Measurements from ENCODE around the gene PRSS23.
A peak's percentile ranks its signal among the peaks of the same experiment; 100 is the strongest.
"Not testable (repeated sequence)": the region's sequence is repeated elsewhere in the genome, so short reads cannot be mapped to it uniquely, and the experiment has no call there.

PRSS23 gene, protein sequence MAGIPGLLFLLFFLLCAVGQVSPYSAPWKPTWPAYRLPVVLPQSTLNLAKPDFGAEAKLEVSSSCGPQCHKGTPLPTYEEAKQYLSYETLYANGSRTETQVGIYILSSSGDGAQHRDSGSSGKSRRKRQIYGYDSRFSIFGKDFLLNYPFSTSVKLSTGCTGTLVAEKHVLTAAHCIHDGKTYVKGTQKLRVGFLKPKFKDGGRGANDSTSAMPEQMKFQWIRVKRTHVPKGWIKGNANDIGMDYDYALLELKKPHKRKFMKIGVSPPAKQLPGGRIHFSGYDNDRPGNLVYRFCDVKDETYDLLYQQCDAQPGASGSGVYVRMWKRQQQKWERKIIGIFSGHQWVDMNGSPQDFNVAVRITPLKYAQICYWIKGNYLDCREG

DNA sequence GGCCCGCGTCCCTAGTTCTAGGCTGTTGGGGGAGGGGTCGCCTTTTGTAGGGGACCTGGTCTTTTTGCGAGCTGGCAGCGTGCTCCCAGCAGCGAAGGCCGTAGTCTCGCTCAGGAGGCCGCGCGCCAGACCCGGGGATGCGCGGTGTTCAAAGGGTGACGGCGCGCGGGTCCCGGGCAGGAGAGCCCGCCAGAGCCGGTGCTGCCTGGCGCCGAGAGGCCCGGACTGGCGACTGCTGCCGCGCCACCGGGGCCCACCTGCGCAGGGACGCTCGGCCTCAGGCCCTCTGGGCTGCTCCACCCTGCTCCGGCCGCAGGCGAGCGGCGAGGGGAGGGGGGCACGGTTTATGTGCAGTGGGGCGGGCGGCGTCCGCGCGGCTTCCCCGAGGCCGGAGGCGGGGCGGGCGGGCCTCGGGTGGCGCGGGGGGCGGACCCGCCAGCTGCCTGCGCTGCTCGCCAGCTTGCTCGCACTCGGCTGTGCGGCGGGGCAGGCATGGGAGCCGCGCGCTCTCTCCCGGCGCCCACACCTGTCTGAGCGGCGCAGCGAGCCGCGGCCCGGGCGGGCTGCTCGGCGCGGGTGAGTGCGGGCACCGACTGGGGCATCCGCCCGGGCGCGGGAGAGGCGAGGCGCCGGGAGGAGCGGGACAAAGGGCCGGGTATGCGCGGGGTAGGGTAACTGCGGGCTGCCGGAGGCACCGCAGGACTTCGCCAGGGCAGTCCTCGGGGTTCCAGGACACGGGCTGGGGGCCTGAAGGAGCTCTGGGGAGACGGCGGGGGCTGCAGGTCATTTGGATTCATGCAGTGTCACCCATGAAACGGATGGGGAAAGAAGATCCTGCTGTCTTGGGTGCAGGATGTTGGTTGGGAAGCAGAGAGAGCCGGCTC is at the start of gene PRSS23:
PRSS23 (plus strand) TSS at position 467 of the 884 bp plus-strand sequence. CDS start 7,102 bp downstream, outside the sequence.
- no peak for DNase-seq (ENCODE audit: low read depth in 2 of 2)

DNA sequence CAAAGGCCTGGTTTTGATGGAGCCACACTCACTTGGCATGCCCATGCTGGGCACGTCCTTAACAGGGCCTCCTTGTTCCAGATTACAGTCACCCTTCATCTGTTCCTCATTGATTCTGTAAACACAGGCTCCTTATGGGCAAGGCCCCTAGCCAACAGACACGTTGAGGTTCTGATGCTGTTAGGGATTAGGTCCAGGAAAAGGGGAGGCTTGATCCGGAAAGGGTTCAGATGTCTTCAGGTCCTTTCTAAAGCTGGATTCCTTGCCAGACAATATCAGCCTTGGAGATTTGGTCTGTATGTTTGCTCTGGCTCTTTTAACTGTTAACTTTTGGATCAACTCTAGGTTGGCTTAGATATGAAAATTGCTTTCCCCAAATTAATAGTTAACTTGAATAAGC is 46.9 kb upstream of the PRSS23 start:
- DNase-seq (ENCODE audit: low read depth in 2 of 2): no peak

DNA sequence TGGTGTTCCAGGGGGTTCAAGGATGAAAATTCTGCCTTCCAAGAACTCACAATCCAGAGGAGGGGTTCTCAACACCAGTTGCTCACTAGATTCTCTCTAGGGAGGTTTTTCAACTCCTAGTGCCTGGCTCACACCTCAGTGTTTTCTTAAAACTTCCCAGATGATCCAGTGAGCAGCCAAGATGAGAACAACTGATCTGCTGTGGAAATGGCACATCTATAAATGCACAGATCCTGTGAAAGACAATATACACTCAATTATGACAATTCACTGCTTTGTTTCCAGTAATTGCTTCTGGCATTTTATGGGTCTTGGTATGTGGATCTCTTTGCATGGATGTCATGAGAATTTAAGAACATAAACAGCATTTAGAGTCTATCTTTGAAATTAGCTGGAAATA is 45.2 kb upstream of the PRSS23 start:
- DNase-seq (ENCODE audit: low read depth in 2 of 2): no peak

DNA sequence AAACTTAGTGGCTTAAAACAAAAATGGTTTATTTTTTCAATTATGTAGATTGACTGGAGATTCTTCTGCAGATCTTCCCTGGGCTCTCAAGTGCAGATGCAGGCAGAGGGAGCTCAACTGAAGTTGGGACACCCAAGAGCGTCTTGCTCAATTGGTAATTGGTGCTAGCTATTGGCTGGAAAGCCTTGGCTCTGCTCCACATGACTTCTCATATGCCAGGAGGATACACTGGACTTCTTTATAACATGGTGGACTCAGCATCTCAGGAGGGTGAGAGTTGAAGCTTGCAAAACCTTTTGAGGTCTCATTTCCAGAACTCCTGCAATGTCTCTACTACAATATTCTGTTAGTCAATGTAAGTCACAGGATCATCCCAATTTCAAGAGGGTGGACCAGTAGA is 42.2 kb upstream of the PRSS23 start:
- no peak for DNase-seq (ENCODE audit: low read depth in 2 of 2)

DNA sequence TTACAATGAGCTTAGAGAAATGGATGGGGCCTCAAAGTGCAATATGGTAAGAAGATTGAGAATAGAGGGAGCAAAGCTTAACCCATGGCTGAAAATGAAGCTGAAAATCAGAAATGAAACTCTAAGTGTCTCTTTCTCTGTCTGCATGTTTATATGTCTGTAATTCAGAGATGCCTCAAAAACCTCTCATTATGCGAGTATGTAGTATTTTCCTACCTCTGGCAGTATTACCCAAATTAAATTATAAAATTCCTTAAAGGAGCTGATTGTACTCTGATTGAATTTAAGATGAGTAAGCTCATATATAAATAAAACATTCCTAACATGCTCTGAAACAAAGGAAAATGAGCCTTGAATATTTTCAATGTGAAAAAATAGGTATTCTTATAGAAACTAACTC is 39.8 kb upstream of the PRSS23 start:
- no peak for DNase-seq (ENCODE audit: low read depth in 2 of 2)

DNA sequence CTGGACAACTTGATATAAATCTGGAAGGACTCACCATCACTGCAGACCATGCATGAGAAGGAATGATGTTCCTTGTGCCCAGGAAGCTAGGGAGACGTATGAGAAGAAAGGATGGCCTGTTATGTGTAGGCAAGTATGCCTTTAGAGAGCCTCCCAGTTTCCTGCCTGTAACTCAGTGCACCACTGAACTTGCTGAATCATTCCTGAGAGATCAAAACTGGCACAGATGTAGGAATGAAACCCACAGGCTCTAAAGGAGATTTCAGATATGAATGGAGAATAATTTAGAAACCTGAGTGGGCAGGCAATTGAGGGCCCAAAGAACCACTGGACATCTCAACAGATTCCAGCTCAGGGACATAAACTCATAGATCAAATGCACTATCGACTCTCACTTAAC is 38.4 kb upstream of the PRSS23 start:
- DNase-seq (ENCODE audit: low read depth in 2 of 2): no peak

DNA sequence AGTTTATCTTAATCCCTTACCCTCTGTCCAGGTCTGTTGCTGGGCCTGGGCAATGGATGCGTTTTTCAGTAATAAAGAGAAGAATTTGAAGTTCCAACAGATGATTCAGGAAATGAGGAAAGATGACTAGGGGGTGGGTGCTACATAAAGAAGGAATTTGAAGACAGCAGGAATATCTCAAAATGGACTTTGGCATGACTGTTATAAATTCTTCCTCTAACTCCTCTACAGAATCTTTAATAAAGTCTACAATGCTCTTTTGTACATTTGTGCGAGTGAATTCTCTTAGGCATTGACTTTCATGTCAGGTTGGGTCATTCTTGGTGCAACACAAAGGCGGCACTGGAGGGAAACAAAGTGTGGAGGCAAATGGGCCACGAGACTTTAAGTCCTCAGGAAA is 35.1 kb upstream of the PRSS23 start:
- no peak for DNase-seq (ENCODE audit: low read depth in 2 of 2)

DNA sequence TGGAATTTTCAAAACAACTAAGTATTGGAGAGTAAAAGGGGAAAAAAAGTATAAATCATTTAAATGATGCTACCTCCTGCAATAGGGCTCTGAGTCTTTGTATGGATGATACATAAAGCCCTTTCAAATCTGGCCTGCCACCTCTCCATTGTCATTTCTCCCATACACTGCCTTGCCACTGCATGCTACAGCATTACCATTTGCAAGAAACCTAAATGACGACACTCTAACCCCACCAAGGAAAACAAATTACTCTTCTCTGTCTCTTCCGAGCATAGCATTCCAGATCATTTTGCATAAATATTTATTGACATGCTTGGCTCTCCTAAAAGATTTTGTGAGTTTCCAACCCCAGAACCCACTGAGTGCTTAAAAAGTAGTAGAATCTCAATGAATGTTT is 34.5 kb upstream of the PRSS23 start:
- no peak for DNase-seq (ENCODE audit: low read depth in 2 of 2)

DNA sequence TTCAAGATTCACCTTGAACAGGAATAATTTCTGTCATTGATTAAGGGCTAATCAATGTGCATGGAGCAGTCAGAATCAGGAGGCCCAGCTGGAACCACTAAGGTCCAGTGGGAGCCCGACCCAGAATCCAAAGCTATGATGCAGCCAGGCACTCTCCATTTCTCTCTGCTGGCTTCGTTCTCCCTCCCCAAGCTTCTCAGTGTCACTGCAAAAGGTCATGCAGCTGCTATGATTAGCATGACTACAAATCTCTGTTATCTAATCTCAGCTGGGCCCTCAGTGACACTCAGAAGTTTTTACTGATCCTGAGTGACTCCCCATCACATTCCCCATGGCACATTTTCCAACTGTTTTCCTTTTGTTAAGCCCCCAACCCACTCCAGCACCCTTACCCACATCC is 31.1 kb upstream of the PRSS23 start:
- no peak for DNase-seq (ENCODE audit: low read depth in 2 of 2)

DNA sequence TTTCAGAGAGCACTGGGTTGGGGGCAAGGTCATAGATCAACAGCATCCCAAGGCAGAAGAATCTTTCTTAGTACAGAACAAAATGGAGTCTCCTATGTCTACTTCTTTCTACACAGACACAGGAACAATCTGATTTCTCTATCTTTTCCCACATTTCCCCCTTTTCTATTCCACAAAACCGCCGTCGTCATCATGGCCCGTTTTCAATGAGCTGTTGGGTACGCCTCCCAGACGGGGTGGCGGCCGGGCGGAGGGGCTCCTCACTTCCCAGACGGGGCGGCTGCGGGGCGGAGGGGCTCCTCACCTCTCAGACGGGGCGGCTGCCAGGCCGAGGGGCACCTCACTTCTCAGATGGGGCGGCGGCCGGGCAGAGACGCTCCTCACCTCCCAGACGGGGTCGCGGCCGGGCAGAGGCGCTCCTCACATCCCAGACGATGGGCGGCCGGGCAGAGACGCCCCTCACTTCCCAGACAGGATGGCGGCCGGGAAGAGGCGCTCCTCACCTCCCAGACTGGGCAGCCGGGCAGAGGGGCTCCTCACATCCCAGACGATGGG is 29.8 kb upstream of the PRSS23 start:
- DNase-seq (ENCODE audit: low read depth in 2 of 2): not testable (repeated sequence)

DNA sequence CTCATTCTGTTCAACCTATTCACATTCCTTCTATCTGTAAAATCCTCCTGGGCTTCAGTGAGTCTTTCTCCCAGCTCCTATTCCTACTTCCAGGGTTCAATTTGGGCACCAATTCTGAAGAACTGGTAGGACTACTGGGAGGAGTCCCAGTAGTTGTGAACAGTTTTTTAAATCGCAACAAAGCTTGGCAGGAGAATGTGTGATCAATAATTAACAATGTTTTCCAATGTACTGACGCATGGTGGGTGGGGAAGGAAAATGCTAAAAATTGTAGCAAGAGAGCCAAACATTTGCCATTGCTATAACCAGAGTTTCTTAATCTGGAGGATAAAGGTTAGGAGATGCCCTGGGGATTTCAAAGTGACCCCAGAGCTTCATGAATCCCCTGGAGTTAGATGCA is 27.3 kb upstream of the PRSS23 start:
- no peak for DNase-seq (ENCODE audit: low read depth in 2 of 2)

DNA sequence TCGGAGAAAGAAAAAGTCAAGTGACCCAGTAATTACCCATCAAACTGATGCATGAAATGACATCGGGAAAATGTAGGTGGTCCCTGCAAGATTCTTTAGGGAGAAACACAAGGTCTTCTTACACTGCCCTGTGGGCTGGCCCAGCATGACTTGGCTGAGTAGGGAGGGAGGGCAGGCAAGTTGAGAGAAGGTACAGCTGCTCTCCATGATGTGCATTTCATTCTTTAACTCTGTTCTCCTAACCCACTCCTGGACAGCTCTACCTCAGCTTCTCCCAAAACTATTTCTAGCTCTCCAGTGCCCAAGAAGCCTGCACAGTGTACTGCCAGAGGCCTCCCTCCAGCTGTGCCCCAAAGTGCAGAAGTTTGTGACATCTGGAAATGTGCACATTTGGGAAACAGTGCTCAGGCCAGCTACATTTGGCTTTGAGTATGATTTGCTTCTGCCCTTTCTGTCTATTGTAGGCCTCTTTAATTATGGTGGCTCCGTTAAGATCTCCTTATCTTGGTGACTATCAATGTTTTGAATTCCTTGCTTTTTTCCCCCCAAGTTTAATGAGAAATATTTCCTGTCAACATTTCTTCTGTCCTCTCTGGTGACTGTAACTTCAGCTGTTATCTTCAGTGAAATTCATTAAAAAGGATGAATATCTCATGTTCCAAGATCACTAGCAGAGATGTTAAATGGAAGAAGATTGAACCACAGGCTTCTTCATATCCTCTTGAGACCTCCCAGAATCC is 26.7 kb upstream of the PRSS23 start:
- DNase-seq (ENCODE audit: low read depth in 2 of 2): no peak

DNA sequence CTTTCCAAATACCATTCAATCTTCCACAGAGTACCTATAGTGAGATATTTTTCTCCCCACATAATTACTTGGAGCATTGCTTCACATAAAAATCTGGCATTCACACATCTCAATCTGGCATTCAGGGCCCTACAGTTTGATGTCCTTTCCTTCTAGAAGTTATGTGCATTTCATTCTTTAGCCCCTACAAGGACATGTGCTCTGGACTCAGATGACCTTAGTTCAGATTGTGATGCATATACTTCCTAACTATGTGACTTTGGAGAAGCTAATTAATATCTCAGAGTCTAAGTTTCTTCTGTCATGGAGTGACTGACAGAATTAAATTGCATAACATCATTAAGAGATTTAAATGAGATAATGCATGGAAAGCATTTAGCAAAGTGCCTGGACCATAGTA is 25.9 kb upstream of the PRSS23 start:
- no peak for DNase-seq (ENCODE audit: low read depth in 2 of 2)

DNA sequence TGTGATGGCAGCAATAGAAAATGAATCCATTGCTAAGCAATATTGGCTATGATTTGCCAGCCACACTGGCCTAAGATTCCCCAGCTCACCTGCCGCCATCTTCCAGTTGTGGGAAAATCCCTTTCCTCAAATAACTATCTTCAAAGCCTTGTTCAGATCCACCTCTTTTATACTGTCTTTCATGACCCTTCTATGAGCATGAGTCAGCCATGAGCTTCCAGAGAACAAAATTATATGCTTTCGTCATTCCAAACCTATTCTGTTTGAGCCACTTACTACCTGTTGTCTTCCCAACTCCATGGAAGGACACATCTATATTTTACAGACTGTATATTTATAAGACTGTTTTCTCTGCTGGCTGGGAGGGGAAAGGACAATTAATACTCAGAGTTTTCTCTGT is 25.0 kb upstream of the PRSS23 start:
- no peak for DNase-seq (ENCODE audit: low read depth in 2 of 2)

DNA sequence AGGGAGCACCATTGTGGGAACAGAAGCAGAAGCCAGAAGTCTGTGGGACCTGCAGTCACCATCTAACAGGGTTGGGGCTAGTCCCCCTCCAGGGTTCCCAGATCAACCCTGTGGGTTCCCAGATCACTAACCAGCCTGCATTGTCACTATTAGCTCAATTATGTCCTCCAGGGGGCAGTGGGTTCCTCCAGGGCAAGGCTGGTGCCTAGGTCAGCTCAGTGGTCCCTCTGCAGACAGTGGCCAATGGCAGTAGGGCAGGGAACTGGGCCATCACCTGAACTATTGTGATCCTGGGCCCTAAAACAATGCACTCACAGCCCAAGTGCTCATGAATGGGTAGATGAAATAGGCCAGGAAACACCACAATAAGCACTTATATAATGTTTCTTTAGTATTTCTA is 18.8 kb upstream of the PRSS23 start:
- no peak for DNase-seq (ENCODE audit: low read depth in 2 of 2)

DNA sequence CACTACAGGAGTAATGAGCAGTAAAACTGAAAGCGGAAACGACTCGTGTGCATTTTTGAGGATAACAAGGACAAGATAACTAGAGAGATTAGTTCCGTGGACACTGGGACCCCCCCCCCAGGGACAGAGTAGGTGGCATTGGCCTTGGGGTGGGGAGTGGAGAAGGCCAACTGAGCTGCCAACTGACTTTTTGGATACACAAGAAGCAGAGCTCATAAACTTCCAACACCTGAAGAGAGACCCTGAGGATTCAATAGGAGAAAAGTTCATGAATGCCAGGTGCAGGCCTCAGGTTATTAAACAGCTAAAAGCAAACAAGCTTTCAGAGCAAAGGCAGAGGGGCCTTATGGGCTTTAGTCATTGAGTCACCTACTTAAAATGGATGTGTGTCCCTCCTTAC is 17.6 kb upstream of the PRSS23 start:
- DNase-seq (ENCODE audit: low read depth in 2 of 2): no peak

DNA sequence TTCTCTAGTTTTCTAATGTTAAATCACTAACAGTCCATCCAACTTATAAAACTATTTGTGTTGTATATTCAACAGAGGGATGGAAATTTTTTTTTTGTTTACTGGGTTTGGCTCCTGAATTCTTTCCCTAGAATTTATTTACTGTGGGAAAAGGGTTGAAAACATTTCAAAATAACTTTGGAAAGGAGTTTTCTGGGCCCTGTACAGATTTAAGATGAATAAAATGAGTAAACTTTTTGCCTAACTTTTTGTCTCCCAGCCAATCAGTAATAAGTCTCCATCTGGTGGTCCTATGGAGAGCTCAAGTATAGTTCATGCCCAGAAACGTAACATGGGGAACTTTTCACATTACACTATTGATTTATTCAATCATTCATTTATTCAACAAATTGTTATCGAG is 16.7 kb upstream of the PRSS23 start:
- DNase-seq (ENCODE audit: low read depth in 2 of 2): no peak

DNA sequence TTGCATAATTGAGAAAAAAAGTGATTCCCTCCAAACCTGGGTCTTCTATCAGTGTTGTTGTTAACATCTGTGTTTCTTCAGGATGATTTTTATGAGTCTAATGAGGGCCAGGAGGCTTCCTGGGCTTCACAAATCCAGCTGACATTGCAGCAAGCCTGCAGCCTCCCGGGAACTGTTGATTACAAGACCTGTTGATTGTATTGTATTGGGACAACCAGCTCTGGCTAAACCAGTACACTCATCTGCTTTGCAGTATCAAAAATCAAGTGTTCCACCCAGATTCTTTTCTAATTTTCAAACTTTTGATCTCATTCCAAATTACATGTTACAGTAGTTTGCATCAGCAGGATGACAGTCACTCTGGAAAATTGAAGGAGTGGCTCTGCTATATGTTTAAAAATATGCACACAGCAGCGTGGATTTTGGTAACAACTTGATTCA is 16.1 kb upstream of the PRSS23 start:
- DNase-seq (ENCODE audit: low read depth in 2 of 2): peak; percentile 45 to 47

DNA sequence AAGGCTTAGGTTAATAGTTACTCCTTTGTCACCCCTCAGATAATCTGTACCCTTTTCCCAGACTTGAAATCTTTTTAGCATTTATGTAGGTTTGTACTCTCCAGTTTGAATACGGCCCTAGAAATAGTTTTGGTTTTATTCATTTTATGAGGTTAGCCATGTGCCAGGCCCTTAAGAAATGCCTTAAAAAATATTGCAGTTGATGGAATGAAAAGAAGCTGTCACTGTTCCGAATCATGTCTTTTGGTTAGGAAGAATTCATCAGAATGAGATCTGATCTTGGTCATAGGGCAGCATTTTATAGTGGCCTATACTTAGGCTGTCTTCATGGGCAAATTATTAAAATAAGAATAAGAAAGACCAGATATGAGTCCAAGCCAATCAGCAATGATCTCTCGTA is 14.8 kb upstream of the PRSS23 start:
- DNase-seq (ENCODE audit: low read depth in 2 of 2): no peak

DNA sequence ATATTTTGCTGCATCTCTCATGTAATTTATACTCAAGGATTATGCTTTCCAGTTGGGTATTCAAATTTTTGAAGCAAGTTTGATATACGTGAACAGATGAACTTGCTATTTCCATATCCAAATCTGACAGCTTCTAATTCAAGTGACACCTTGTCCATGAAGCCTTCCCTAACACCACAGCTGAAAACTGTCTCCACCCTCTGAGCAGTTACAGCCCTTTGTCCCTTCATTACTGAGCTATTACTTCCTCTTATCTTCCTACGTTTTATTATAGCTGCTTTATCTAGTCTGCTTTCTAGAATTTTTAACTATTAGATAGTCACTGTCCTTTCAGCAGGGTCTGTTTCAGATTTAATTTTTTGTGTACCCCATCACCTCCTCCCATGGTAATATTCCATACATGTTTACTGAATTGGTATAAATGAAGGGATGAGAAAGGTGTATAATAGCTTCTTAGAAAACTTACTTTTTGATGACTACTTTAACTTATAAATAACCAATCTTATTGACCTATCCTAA is 13.3 kb upstream of the PRSS23 start:
- DNase-seq (ENCODE audit: low read depth in 2 of 2): no peak

DNA sequence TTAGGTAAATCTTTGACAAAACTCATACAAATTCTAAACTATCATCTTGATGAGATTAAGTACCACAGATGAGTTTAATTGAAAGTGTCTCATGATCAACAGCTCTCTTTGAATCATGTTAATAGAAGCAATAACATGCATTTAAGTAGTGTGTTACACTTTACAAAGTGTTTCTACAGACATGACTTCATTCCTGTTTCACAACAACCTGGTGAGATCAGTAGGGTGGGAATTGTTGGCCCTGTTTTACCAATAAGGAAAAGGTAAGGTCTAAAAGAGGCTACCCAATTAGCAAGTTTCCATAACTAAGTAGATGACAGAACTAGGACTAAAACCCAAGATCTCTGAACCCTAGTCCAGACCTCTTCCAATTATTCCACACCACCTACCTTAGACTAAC is 12.7 kb upstream of the PRSS23 start:
- no peak for DNase-seq (ENCODE audit: low read depth in 2 of 2)

Measured in fibroblast of skin of left biceps (primary cell).